Liver (tissue), 9 donors: ENCODE results near the gene UNKL. TPM values are rescaled to one million over a fixed set of nuclear protein-coding genes. Genes with fewer than 3 reads are reported as not detected.

Experiments used
- DNase-seq: peaks from one replicate; pipeline ENCODE4 v3.0.0-alpha.2; 2017; ENCODE audit warnings: low spot score
- H3K27ac ChIP-seq, 2 donors: one replicate each; pipeline ENCODE4 v1.7.0; 2013; ENCODE audit warnings: inconsistent platforms in 2 of 2, low read length in 2 of 2, control low read depth in 1 of 2, low read depth in 1 of 2, mild to moderate bottlenecking in 1 of 2
- H3K27me3 ChIP-seq, 4 donors: one replicate each; pipeline versions ENCODE4 v1.6.1 to v1.7.0; 2013; ENCODE audit warnings: low read length in 3 of 4, inconsistent platforms in 1 of 4, mild to moderate bottlenecking in 1 of 4, moderate library complexity in 1 of 4; ENCODE audit not compliant: control insufficient read depth in 4 of 4, insufficient read depth in 4 of 4
- H3K36me3 ChIP-seq, 4 donors: one replicate each; pipeline versions ENCODE4 v1.6.1 to v1.7.0; 2013; ENCODE audit warnings: low read length in 3 of 4, mild to moderate bottlenecking in 3 of 4, low read depth in 1 of 4, moderate library complexity in 1 of 4; ENCODE audit not compliant: control insufficient read depth in 4 of 4, insufficient read depth in 3 of 4
- H3K4me1 ChIP-seq, 4 donors: one replicate each; pipeline versions ENCODE4 v1.6.1 to v1.7.0; 2013; ENCODE audit warnings: low read length in 3 of 4, mild to moderate bottlenecking in 3 of 4, moderate library complexity in 1 of 4; ENCODE audit not compliant: control insufficient read depth in 4 of 4, insufficient read depth in 4 of 4
- H3K4me3 ChIP-seq, 3 donors: one replicate each; pipeline versions ENCODE4 v1.6.1 to v1.7.0; 2013; ENCODE audit warnings: low read length in 3 of 3, control low read depth in 1 of 3, low read depth in 1 of 3, mild to moderate bottlenecking in 1 of 3
- H3K9ac ChIP-seq, 2 donors: one replicate each; pipeline ENCODE4 v1.7.0; 2013; ENCODE audit warnings: low read length in 2 of 2, mild to moderate bottlenecking in 2 of 2, moderate library complexity in 2 of 2, control low read depth in 1 of 2, low read depth in 1 of 2
- H3K9me3 ChIP-seq, 4 donors: one replicate each; pipeline versions ENCODE4 v1.6.1 to v1.7.0; 2013; ENCODE audit warnings: low read length in 3 of 4; ENCODE audit not compliant: control insufficient read depth in 4 of 4
- EGR1 ChIP-seq, 2 donors: IDR thresholded peaks; 2 replicates each; pipeline ENCODE4 v1.6.1; 2016 to 2018; ENCODE audit warnings: antibody characterized with exemption in 2 of 2, low read depth in 2 of 2
- FOXA1 ChIP-seq: IDR thresholded peaks from 2 replicates; pipeline ENCODE4 v1.6.1; 2016; ENCODE audit warnings: antibody characterized with exemption
- FOXA2 ChIP-seq: IDR thresholded peaks from 2 replicates; pipeline ENCODE4 v1.6.1; 2016; ENCODE audit warnings: antibody characterized with exemption
- GABPA ChIP-seq, 2 donors: IDR thresholded peaks in 1 of 2; conservative IDR thresholded peaks in 1 of 2; 2 replicates each; pipeline ENCODE4 v1.6.1; 2016; ENCODE audit warnings: antibody characterized with exemption in 2 of 2, mild to moderate bottlenecking in 1 of 2, moderate library complexity in 1 of 2
- HNF4A ChIP-seq, 2 donors: conservative IDR thresholded peaks; 2 replicates each; pipeline ENCODE4 v1.6.1; 2016; ENCODE audit warnings: antibody characterized with exemption in 2 of 2, mild to moderate bottlenecking in 2 of 2
- JUND ChIP-seq, 2 donors: IDR thresholded peaks; 2 replicates each; pipeline ENCODE4 v1.6.1; 2016; ENCODE audit warnings: antibody characterized with exemption in 2 of 2
- MAX ChIP-seq: IDR thresholded peaks from 2 replicates; pipeline ENCODE4 v1.6.1; 2016; ENCODE audit warnings: antibody characterized with exemption
- NR2F2 ChIP-seq: IDR thresholded peaks from 2 replicates; pipeline ENCODE4 v1.6.1; 2016; ENCODE audit warnings: antibody characterized with exemption
- RAD21 ChIP-seq, 2 donors: IDR thresholded peaks; 2 replicates each; pipeline ENCODE4 v1.6.1; 2016; ENCODE audit warnings: antibody characterized with exemption in 2 of 2, mild to moderate bottlenecking in 2 of 2
- REST ChIP-seq: IDR thresholded peaks from 2 replicates; pipeline ENCODE4 v1.6.1; 2016; ENCODE audit warnings: antibody characterized with exemption, mild to moderate bottlenecking
- RXRA ChIP-seq, 2 donors: IDR thresholded peaks; 2 replicates each; pipeline ENCODE4 v1.6.1; 2017 to 2018; ENCODE audit warnings: antibody characterized with exemption in 2 of 2, mild to moderate bottlenecking in 1 of 2
- SP1 ChIP-seq: IDR thresholded peaks from 2 replicates; pipeline ENCODE4 v1.6.1; 2018; ENCODE audit warnings: antibody characterized with exemption, mild to moderate bottlenecking
- TAF1 ChIP-seq: conservative IDR thresholded peaks from 2 replicates; pipeline ENCODE4 v1.6.1; 2016; ENCODE audit warnings: antibody characterized with exemption, mild to moderate bottlenecking
- YY1 ChIP-seq: IDR thresholded peaks from 2 replicates; pipeline ENCODE4 v1.6.1; 2016; ENCODE audit warnings: antibody characterized with exemption, mild to moderate bottlenecking
- WGBS: extraction: QIAGEN DNeasy Blood & Tissue Kit; methylation state at CpG from one replicate; pipeline ENCODE4 v1.1.7; 2013; 5-methylcytosine and 5-hydroxymethylcytosine counted together
- polyA plus RNA-seq, 2 donors: library from polyadenylated mRNA; stranded (reverse) in 1 of 2; unstranded in 1 of 2; fragments of 200-250 nt in 1 of 2; fragments of >200 nt in 1 of 2; fragmentation: Nextera tagmentation in 1 of 2; extraction: Ambion mirVana in 1 of 2; gene quantifications; one replicate each; pipeline versions ENCODE4 v1.2.1 to v1.2.3, GENCODE V29; 2013 to 2015
- total RNA-seq, 2 donors: library from RNA; depleted of rRNA; stranded (reverse); fragments of >200 nt; gene quantifications; one replicate each; pipeline ENCODE4 v1.2.3, GENCODE V29; 2014
- TF ChIP-seq, protein P1 (sequence below): IDR thresholded peaks from 2 replicates; pipeline ENCODE4 v1.6.1; 2016; ENCODE audit warnings: antibody characterized with exemption
- TF ChIP-seq, protein P2 (sequence below): fragments of 150-350 bp; IDR thresholded peaks from 2 replicates; pipeline ENCODE4 v1.5.1; 2017; ENCODE audit warnings: improper control_type of control experiment, low read depth, low read length; ENCODE audit not compliant: missing input control
- TF ChIP-seq, protein P3 (sequence below): IDR thresholded peaks from 2 replicates; pipeline ENCODE4 v1.6.1; 2016; ENCODE audit warnings: antibody characterized with exemption
- donor health status: healthy.
- donor health status: healthy.
- donor health status: healthy.
- donor health status: healthy.
- donor health status: healthy.

UNKL gene
- total and polyA plus RNA-seq, 4 donors, result 3.5 to 14.7 (median 6.6) TPM

DNA sequence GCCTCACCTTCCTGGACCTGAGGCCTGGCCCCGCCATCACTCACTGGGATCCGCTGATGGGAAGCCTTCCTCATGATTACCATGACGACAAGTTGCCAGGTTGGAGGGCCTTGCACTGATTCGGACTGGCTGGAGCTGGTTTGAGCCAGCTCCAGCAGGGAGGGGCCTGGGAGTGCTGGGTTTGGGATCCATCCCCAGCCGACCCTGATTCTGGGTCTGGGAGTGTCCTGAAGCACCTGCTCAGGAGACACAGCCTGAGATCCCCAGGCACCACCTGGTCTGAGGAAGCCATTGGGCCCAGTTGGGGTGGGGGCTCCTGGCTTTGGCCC is 86.9 kb downstream of the UNKL start:
- Histone ChIP-seq H3K9ac (no peak overlapping the region), H3K27ac (no peak overlapping the region), H3K9me3 (peaks cover 0 to 3% (median 0%) of the 10 kb centered on the region in 4 donors), H3K36me3 (peaks cover 4 to 26% (median 10%) of the 10 kb centered on the region in 4 donors), H3K4me1 (peaks cover 1 to 12% (median 7%) of the 10 kb centered on the region in 4 donors), H3K27me3 (no peaks in the 10 kb centered on the region), H3K4me3 (no peak overlapping the region)
- TF ChIP-seq MAX (no peak), GABPA (IDR thresholded peaks at IDR 0.05 in 1 of 2, conservative IDR thresholded peaks at IDR 0.05 in 1 of 2) (no peak), JUND (IDR thresholded peaks at IDR 0.05) (no peak)
- no peak for DNase-seq
- WGBS, result 78% methylated on average over 5 of the region's 5 CpGs

DNA sequence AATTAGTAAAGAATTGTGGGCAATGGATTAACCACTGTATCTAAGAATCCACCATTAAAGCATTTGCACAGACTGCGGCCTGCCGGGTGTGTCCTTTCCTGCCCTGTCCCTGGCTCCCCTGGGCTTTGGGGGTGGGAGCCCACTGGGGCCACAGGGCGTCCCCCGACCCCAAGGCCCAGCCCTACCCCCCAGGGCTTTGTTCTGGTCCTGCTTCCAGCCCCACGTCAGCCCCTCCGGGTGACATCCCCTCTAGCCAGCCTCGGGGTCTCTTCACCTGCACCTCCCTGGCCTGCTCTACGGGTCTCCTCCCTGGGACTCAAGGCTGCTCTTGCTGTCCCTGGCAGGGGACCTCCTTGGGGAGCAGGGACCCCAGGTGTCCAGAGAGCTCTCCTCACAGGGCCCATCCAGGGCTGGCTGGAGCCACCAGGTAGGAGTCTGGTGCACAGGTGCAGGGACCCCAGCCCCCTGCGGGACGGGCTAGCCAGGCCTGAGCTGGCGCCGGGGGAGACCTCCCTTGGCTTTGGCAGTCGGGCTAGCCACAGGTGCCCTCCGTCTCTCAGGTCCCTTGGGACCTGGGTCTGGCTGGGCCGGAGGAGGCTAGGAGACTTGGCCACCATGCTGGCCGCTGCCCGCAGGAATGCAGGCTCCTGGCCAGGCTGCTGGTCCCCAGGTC is 87.4 kb downstream of the UNKL start:
- H3K27me3 ChIP-seq, result no peaks in the 10 kb centered on the region
- 84% methylated on average over 17 of the region's 17 CpGs for WGBS
- no peak overlapping the region for H3K27ac ChIP-seq
- peaks cover 1 to 8% (median 6%) of the 10 kb centered on the region in 4 donors for H3K4me1 ChIP-seq
- H3K4me3 ChIP-seq, result no peak overlapping the region
- no peak for DNase-seq
- peaks cover 4 to 26% (median 10%) of the 10 kb centered on the region in 4 donors for H3K36me3 ChIP-seq
- TF ChIP-seq, protein P1, sequence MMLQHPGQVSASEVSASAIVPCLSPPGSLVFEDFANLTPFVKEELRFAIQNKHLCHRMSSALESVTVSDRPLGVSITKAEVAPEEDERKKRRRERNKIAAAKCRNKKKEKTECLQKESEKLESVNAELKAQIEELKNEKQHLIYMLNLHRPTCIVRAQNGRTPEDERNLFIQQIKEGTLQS, result no peak
- TF ChIP-seq SP1 (no peak), FOXA2 (no peak), GABPA (IDR thresholded peaks at IDR 0.05 in 1 of 2, conservative IDR thresholded peaks at IDR 0.05 in 1 of 2) (no peak), RXRA (IDR thresholded peaks at IDR 0.05) (no peak), MAX (no peak), YY1 (no peak), REST (no peak), NR2F2 (no peak), RAD21 (IDR thresholded peaks at IDR 0.05) (no peak), EGR1 (IDR thresholded peaks at IDR 0.05; ENCODE audit: low read depth in 2 of 2) (no peak), TAF1 (no peak), FOXA1 (no peak), HNF4A (conservative IDR thresholded peaks at IDR 0.05) (no peak)
- TF ChIP-seq, protein P2, sequence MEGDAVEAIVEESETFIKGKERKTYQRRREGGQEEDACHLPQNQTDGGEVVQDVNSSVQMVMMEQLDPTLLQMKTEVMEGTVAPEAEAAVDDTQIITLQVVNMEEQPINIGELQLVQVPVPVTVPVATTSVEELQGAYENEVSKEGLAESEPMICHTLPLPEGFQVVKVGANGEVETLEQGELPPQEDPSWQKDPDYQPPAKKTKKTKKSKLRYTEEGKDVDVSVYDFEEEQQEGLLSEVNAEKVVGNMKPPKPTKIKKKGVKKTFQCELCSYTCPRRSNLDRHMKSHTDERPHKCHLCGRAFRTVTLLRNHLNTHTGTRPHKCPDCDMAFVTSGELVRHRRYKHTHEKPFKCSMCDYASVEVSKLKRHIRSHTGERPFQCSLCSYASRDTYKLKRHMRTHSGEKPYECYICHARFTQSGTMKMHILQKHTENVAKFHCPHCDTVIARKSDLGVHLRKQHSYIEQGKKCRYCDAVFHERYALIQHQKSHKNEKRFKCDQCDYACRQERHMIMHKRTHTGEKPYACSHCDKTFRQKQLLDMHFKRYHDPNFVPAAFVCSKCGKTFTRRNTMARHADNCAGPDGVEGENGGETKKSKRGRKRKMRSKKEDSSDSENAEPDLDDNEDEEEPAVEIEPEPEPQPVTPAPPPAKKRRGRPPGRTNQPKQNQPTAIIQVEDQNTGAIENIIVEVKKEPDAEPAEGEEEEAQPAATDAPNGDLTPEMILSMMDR, result no peak
- TF ChIP-seq, protein P3, sequence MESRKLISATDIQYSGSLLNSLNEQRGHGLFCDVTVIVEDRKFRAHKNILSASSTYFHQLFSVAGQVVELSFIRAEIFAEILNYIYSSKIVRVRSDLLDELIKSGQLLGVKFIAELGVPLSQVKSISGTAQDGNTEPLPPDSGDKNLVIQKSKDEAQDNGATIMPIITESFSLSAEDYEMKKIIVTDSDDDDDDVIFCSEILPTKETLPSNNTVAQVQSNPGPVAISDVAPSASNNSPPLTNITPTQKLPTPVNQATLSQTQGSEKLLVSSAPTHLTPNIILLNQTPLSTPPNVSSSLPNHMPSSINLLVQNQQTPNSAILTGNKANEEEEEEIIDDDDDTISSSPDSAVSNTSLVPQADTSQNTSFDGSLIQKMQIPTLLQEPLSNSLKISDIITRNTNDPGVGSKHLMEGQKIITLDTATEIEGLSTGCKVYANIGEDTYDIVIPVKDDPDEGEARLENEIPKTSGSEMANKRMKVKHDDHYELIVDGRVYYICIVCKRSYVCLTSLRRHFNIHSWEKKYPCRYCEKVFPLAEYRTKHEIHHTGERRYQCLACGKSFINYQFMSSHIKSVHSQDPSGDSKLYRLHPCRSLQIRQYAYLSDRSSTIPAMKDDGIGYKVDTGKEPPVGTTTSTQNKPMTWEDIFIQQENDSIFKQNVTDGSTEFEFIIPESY, result no peak
- H3K9me3 ChIP-seq, result peaks cover 0 to 3% (median 0%) of the 10 kb centered on the region in 4 donors
- H3K9ac ChIP-seq, result no peak overlapping the region
